Uterus (tissue), 2 donors: ENCODE measurements around the gene SERPINB8.

Experiments
- CTCF ChIP-seq, 4 experiments: fragments of 200-600 bp in 2 of 4; fragments of 450-650 bp in 2 of 4; sonication (generic) in 2 of 4; IDR thresholded peaks; one replicate each; pipeline ENCODE4 v1.5.1; 2016 to 2019; ENCODE audit warnings: antibody characterized with exemption in 4 of 4, mild to moderate bottlenecking in 2 of 4, moderate library complexity in 1 of 4
- POLR2A ChIP-seq, 2 donors: fragments of 450-650 bp; IDR thresholded peaks; one replicate each; pipeline ENCODE4 v1.6.1; 2016; ENCODE audit warnings: antibody characterized with exemption in 2 of 2, mild to moderate bottlenecking in 1 of 2, moderate library complexity in 1 of 2

GRCh38 chr18:64019922-64020756 is 50.3 kb downstream of the SERPINB8 start:
- TF ChIP-seq POLR2A (IDR thresholded peaks at IDR 0.05) (no peak), CTCF (IDR thresholded peaks at IDR 0.05) (no peak)
